Thyroid gland (tissue), 4 donors: ENCODE measurements around the gene CAMTA1. TPM values are rescaled to one million over a fixed set of nuclear protein-coding genes. Genes with fewer than 3 reads are reported as not detected.

Experiments
- DNase-seq, 2 donors: peaks; one replicate each; pipeline ENCODE4 v3.0.0-alpha.2; 2019
- H3K27ac ChIP-seq, 3 donors: fragments of 200-600 bp; sonication (generic); 1 replicate in 2 of 3; 2 replicates in 1 of 3; pipeline ENCODE4 v1.5.1; 2016 to 2019; ENCODE audit warnings: mild to moderate bottlenecking in 1 of 3, moderate library complexity in 1 of 3
- H3K27me3 ChIP-seq: fragments of 200-600 bp; sonication (generic); one replicate; pipeline ENCODE4 v1.5.1; 2019
- H3K36me3 ChIP-seq, 2 donors: fragments of 200-600 bp; sonication (generic); one replicate each; pipeline ENCODE4 v1.5.1; 2016 to 2019
- H3K4me1 ChIP-seq, 2 donors: fragments of 200-600 bp; sonication (generic); one replicate each; pipeline ENCODE4 v1.5.1; 2017 to 2019
- H3K4me3 ChIP-seq, 3 donors: fragments of 200-600 bp; sonication (generic); replicated peaks in 1 of 3; 1 replicate in 2 of 3; 2 replicates in 1 of 3; pipeline ENCODE4 v1.5.1; 2016; ENCODE audit warnings: mild to moderate bottlenecking in 1 of 3
- H3K9me3 ChIP-seq: fragments of 200-600 bp; sonication (generic); one replicate; pipeline ENCODE4 v1.5.1; 2017
- POLR2A ChIP-seq, 2 donors: fragments of 450-650 bp; IDR thresholded peaks; one replicate each; pipeline ENCODE4 v1.6.1; 2017; ENCODE audit warnings: antibody characterized with exemption in 2 of 2, mild to moderate bottlenecking in 2 of 2, moderate library complexity in 1 of 2
- WGBS, 2 donors: methylation state at CpG; one replicate each; pipeline ENCODE4 v1.1.5; 2017; 5-methylcytosine and 5-hydroxymethylcytosine counted together
- intact Hi-C: fragments of 100-400 bp; cut with DNase I; formaldehyde crosslinking; loops from one replicate; pipeline ENCODE4 v1.15.1; 2023
- total RNA-seq, 4 donors: library from RNA; depleted of rRNA; stranded (reverse); fragments of >200 nt; gene quantifications; one replicate each; pipeline ENCODE4 v1.2.3, GENCODE V29; 2016
- TF ChIP-seq, protein P1 (sequence below), 6 experiments: fragments of 200-600 bp in 3 of 6; fragments of 450-650 bp in 3 of 6; sonication (generic) in 3 of 6; IDR thresholded peaks; one replicate each; pipeline ENCODE4 v1.5.1; 2016 to 2019; ENCODE audit warnings: antibody characterized with exemption in 6 of 6, mild to moderate bottlenecking in 2 of 6, inconsistent platforms in 1 of 6, moderate library complexity in 1 of 6

CAMTA1 gene
- total RNA-seq, 4 donors from 2014 or later, result 63.9 to 124 (median 101) TPM

DNA sequence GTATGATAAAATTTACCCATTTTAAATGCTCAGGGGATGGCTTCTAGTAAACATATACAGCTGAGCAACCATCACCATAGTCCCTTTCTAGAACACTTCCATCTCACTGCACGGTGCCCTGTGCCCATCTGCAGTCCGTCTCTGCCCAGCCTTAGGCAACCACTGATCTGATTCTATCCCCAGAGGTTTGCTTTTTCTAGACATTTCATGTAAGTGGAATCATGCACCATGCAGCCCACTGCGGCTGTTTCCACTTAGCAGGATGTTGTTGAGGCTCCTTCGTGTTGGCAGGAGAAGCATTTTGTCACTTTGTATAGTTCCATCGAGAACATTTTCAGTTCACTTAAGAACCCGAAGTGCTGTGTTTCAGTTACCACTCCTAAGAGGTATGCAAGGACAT is 958.1 kb downstream of the CAMTA1 start:
- Histone ChIP-seq H3K4me1 (no peaks in the 10 kb centered on the region), H3K9me3 (no peaks in the 10 kb centered on the region), H3K27me3 (no peaks in the 10 kb centered on the region), H3K4me3 (no peak overlapping the region), H3K36me3 (no peaks in the 10 kb centered on the region), H3K27ac (no peak overlapping the region)
- WGBS, 2 donors, result 67 to 70% methylated on average over 6 of the region's 6 CpGs
- TF ChIP-seq POLR2A (IDR thresholded peaks at IDR 0.05), result no peak
- TF ChIP-seq, protein P1, sequence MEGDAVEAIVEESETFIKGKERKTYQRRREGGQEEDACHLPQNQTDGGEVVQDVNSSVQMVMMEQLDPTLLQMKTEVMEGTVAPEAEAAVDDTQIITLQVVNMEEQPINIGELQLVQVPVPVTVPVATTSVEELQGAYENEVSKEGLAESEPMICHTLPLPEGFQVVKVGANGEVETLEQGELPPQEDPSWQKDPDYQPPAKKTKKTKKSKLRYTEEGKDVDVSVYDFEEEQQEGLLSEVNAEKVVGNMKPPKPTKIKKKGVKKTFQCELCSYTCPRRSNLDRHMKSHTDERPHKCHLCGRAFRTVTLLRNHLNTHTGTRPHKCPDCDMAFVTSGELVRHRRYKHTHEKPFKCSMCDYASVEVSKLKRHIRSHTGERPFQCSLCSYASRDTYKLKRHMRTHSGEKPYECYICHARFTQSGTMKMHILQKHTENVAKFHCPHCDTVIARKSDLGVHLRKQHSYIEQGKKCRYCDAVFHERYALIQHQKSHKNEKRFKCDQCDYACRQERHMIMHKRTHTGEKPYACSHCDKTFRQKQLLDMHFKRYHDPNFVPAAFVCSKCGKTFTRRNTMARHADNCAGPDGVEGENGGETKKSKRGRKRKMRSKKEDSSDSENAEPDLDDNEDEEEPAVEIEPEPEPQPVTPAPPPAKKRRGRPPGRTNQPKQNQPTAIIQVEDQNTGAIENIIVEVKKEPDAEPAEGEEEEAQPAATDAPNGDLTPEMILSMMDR (IDR thresholded peaks at IDR 0.05), result no peak
- intact Hi-C loops, result no loop called here
- DNase-seq, result no peak

GRCh38 chr1:7744882-7745281 is 959.6 kb downstream of the CAMTA1 start:
- TF ChIP-seq, protein P1 (IDR thresholded peaks at IDR 0.05), result no peak
- no peak for TF ChIP-seq POLR2A (IDR thresholded peaks at IDR 0.05)
- Histone ChIP-seq H3K36me3 (no peaks in the 10 kb centered on the region), H3K4me3 (no peak overlapping the region), H3K4me1 (no peaks in the 10 kb centered on the region), H3K9me3 (no peaks in the 10 kb centered on the region), H3K27ac (no peak overlapping the region), H3K27me3 (no peaks in the 10 kb centered on the region)
- intact Hi-C loops, result no loop called here
- DNase-seq, result no peak
- 91 to 96% methylated on average over 9 of the region's 9 CpGs for WGBS, 2 donors

- H3K27ac ChIP-seq, result no peak overlapping the region
- no peaks in the 10 kb centered on the region for H3K4me1 ChIP-seq
- peak; percentile 16 to 18 for DNase-seq
- WGBS, 2 donors, result 84 to 86% methylated on average over 10 of the region's 10 CpGs
- H3K4me3 ChIP-seq, result no peak overlapping the region
- no peaks in the 10 kb centered on the region for H3K27me3 ChIP-seq
- no peaks in the 10 kb centered on the region for H3K36me3 ChIP-seq
- H3K9me3 ChIP-seq, result no peaks in the 10 kb centered on the region
- intact Hi-C loops, result no loop called here
- TF ChIP-seq, protein P1 (IDR thresholded peaks at IDR 0.05), result no peak
- no peak for TF ChIP-seq POLR2A (IDR thresholded peaks at IDR 0.05)
These were observed 960.5 kb downstream of the CAMTA1 start for GRCh38 chr1:7745783-7746182.

- Histone ChIP-seq H3K4me3 (no peak overlapping the region), H3K4me1 (peaks cover 0 to 4% of the 10 kb centered on the region in 2 donors), H3K27me3 (no peaks in the 10 kb centered on the region), H3K9me3 (no peaks in the 10 kb centered on the region), H3K27ac (no peak overlapping the region), H3K36me3 (no peaks in the 10 kb centered on the region)
- DNase-seq, result no peak
- TF ChIP-seq POLR2A (IDR thresholded peaks at IDR 0.05), result no peak
- TF ChIP-seq, protein P1 (IDR thresholded peaks at IDR 0.05), result no peak
- intact Hi-C loops, result no loop called here
- 89 to 90% methylated on average over 5 of the region's 5 CpGs for WGBS, 2 donors
These were observed 962.4 kb downstream of the CAMTA1 start for GRCh38 chr1:7747605-7748004.

DNA sequence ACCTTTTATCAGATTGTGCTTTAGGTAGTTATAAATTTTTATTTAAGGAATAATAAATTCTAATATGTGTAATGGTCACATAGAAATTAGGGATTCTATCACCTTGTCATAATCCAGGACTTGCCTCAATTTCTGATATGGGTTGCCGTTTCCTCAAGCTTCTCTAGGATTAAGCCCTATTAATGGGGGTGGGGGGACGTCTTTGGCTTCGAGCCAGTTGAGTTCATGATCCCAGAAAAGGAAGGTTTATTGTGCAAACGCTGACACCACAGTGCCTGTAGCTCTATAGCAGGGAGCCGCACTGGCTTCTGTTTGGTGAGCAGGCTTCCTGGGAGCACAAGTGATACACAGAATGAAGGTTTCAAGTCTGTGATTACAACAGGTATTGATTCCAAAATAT is 963.9 kb downstream of the CAMTA1 start:
- H3K4me1 ChIP-seq, result peaks cover 0 to 5% of the 10 kb centered on the region in 2 donors
- intact Hi-C loops, result no loop called here
- H3K27me3 ChIP-seq, result no peaks in the 10 kb centered on the region
- WGBS, 2 donors, result 53 to 68% methylated on average over 5 of the region's 5 CpGs
- TF ChIP-seq, protein P1 (IDR thresholded peaks at IDR 0.05), result no peak
- no peak for TF ChIP-seq POLR2A (IDR thresholded peaks at IDR 0.05)
- no peaks in the 10 kb centered on the region for H3K9me3 ChIP-seq
- H3K36me3 ChIP-seq, result no peaks in the 10 kb centered on the region
- DNase-seq, result no peak
- no peak overlapping the region for H3K4me3 ChIP-seq
- no peak overlapping the region for H3K27ac ChIP-seq
